Measurements from ENCODE around the gene SUSD6. TPM values are rescaled to one million over a fixed set of nuclear protein-coding genes. Genes with fewer than 3 reads are reported as not detected.

SUSD6 gene
- total and polyA plus RNA-seq, 9 of the 15 experiments (the other 6 are each of a cell fraction or from before 2014, with no cell fraction given), result 2.9 to 20.7 (median 5.6) TPM

- TF ChIP-seq MYC (IDR thresholded peaks at IDR 0.05; ENCODE audit: low read depth, low read length), result peak; percentile 48; the same call in 1 of the 2 replicates
- no peak for TF ChIP-seq MYC (CRISPR knock-in tag; IDR thresholded peaks at IDR 0.05; ENCODE audit: borderline replicate concordance, low read depth)
- no peak for TF ChIP-seq FOXA1 (IDR thresholded peaks at IDR 0.05; ENCODE audit: borderline replicate concordance)
- no peak for TF ChIP-seq ZNF165 (CRISPR knock-in tag; IDR thresholded peaks at IDR 0.05; ENCODE audit: borderline replicate concordance)
- no peak for TF ChIP-seq ZNF263 (CRISPR knock-in tag; IDR thresholded peaks at IDR 0.05; ENCODE audit: borderline replicate concordance)
- no peak for TF ChIP-seq TOE1 (IDR thresholded peaks at IDR 0.05; ENCODE audit: borderline replicate concordance)
- no peak for TF ChIP-seq TOE1 (CRISPR knock-in tag; IDR thresholded peaks at IDR 0.05; ENCODE audit: borderline replicate concordance, low read depth)
- TF ChIP-seq ZBTB17 (CRISPR knock-in tag; IDR thresholded peaks at IDR 0.05), result peak; percentile 84
- TF ChIP-seq SAP30 (IDR thresholded peaks at IDR 0.05; ENCODE audit: borderline replicate concordance, insufficient read depth, low read depth, low read length, poor library complexity, severe bottlenecking), result no peak
- no peak for TF ChIP-seq HEY1 (CRISPR knock-in tag; IDR thresholded peaks at IDR 0.05; ENCODE audit: borderline replicate concordance)
- TF ChIP-seq ZNF780A (CRISPR knock-in tag; IDR thresholded peaks at IDR 0.05), result no peak
- TF ChIP-seq ELF4 (CRISPR knock-in tag; IDR thresholded peaks at IDR 0.05), result no peak
- TF ChIP-seq TCF7L2 (IDR thresholded peaks at IDR 0.05; ENCODE audit: low read depth, low read length), result no peak
- peak; percentile 99 for TF ChIP-seq ZNF592 (IDR thresholded peaks at IDR 0.05)
- no peak for TF ChIP-seq ZBTB12 (CRISPR knock-in tag; IDR thresholded peaks at IDR 0.05)
- no peak for TF ChIP-seq MCM5 (IDR thresholded peaks at IDR 0.05; ENCODE audit: low read depth)
- no peak for TF ChIP-seq CHD2 (IDR thresholded peaks at IDR 0.05; ENCODE audit: low read depth, low read length)
- TF ChIP-seq NFE2 (IDR thresholded peaks at IDR 0.05; ENCODE audit: low read depth), result peak; percentile 45; the same call in 1 of the 2 replicates
- TF ChIP-seq, protein P1, sequence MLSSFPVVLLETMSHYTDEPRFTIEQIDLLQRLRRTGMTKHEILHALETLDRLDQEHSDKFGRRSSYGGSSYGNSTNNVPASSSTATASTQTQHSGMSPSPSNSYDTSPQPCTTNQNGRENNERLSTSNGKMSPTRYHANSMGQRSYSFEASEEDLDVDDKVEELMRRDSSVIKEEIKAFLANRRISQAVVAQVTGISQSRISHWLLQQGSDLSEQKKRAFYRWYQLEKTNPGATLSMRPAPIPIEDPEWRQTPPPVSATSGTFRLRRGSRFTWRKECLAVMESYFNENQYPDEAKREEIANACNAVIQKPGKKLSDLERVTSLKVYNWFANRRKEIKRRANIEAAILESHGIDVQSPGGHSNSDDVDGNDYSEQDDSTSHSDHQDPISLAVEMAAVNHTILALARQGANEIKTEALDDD (IDR thresholded peaks at IDR 0.05), result no peak
- no peak for TF ChIP-seq HDGF (IDR thresholded peaks at IDR 0.05)
- TF ChIP-seq IFI16 (CRISPR knock-in tag; IDR thresholded peaks at IDR 0.05), result no peak
- no peak for TF ChIP-seq NR2C2 (CRISPR knock-in tag; IDR thresholded peaks at IDR 0.05)
- peak; percentile 83 for TF ChIP-seq NR2C2 (tag; IDR thresholded peaks at IDR 0.05)
These were observed 85.5 kb downstream of the SUSD6 start (continued) for GRCh38 chr14:69696633-69697557.
